Gastrocnemius medialis (tissue), 4 donors: Measurements from ENCODE around the gene TTC21B. TPM values are rescaled to one million over a fixed set of nuclear protein-coding genes. Genes with fewer than 3 reads are reported as not detected.

Experiments used
- ATAC-seq, 2 donors: fragments of 150-250 bp; one replicate each; pipeline ENCODE4 v1.9.1; 2016
- DNase-seq, 2 donors: peaks; one replicate each; pipeline ENCODE4 v3.0.0-alpha.2; 2019
- H3K27ac ChIP-seq, 4 donors: fragments of 200-600 bp; sonication (generic); 1 replicate in 1 of 4; 2 replicates in 3 of 4; pipeline ENCODE4 v1.5.1; 2016 to 2018; ENCODE audit warnings: mild to moderate bottlenecking in 2 of 4, moderate library complexity in 1 of 4
- H3K27me3 ChIP-seq, 3 donors: fragments of 200-600 bp; sonication (generic) in 2 of 3; 1 replicate in 1 of 3; 2 replicates in 2 of 3; pipeline versions ENCODE4 v1.5.1 to v1.6.0; 2016 to 2019; ENCODE audit warnings: mild to moderate bottlenecking in 1 of 3, moderate library complexity in 1 of 3
- H3K36me3 ChIP-seq, 2 donors: fragments of 200-600 bp; sonication (generic) in 1 of 2; one replicate each; pipeline ENCODE4 v1.5.1; 2017 to 2018
- H3K4me1 ChIP-seq, 2 donors: fragments of 200-600 bp; sonication (generic) in 1 of 2; one replicate each; pipeline ENCODE4 v1.5.1; 2016 to 2017; ENCODE audit warnings: mild to moderate bottlenecking in 2 of 2
- H3K4me3 ChIP-seq, 4 donors: fragments of 200-600 bp; sonication (generic) in 3 of 4; 1 replicate in 1 of 4; 2 replicates in 3 of 4; pipeline ENCODE4 v1.5.1; 2016 to 2019; ENCODE audit warnings: mild to moderate bottlenecking in 2 of 4
- H3K9me3 ChIP-seq, 3 donors: fragments of 200-600 bp; sonication (generic) in 2 of 3; 1 replicate in 1 of 3; 2 replicates in 2 of 3; pipeline ENCODE4 v1.5.1; 2016 to 2019
- POLR2A ChIP-seq, 2 donors: fragments of 450-650 bp; IDR thresholded peaks; one replicate each; pipeline ENCODE4 v1.6.1; 2017; ENCODE audit warnings: antibody characterized with exemption in 2 of 2, mild to moderate bottlenecking in 2 of 2, moderate library complexity in 2 of 2
- in situ Hi-C, 4 donors: fragments of 200-750 bp; cut with MboI; loops; one replicate each; pipeline versions ENCODE4 v1.15.0 to v1.8.0; 2017; ENCODE audit warnings: low sequenced_read_pairs in 4 of 4
- intact Hi-C: fragments of 100-400 bp; cut with DNase I; formaldehyde crosslinking; loops from one replicate; pipeline ENCODE4 v1.15.1; 2023; ENCODE audit warnings: low total_unique reads
- total RNA-seq, 4 donors: library from RNA; depleted of rRNA; stranded (reverse); fragments of >200 nt; gene quantifications; one replicate each; pipeline versions ENCODE4 v1.1.0 to v1.2.3, GENCODE V29; 2016
- TF ChIP-seq, protein P1 (sequence below), 5 experiments: fragments of 450-650 bp in 3 of 5; fragments of 200-600 bp in 2 of 5; sonication (generic) in 2 of 5; IDR thresholded peaks in 4 of 5; conservative IDR thresholded peaks in 1 of 5; 1 replicate in 4 of 5; 2 replicates in 1 of 5; pipeline ENCODE4 v1.5.1; 2016 to 2019; ENCODE audit warnings: antibody characterized with exemption in 5 of 5, mild to moderate bottlenecking in 3 of 5, moderate library complexity in 3 of 5

Gene TTC21B
- total RNA-seq, 4 donors from 2014 or later, result 11.2 to 17.8 (median 13.0) TPM

DNA sequence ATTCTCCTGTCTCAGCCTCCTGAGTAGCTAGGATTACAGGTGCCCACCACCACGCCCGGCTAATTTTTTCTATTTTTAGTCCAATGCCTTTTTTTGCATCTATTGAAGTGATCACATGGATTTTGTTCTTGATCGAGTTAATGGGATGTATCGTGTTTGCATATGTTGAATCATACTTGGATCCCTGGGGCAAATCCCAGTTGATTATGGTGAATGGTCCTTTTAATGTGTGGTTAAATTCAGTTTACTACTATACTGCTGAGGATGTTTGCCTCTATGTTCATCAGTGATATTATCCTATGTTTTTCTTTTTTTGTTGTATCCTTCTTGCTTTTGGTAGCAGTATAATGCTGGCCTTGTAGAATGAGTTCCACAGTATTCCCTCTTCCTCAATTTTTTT is 8.2 kb upstream of the TTC21B start:
- no peak overlapping the region for H3K4me3 ChIP-seq
- H3K27ac ChIP-seq, result no peak overlapping the region
- intact Hi-C loops, result no loop called here
- H3K36me3 ChIP-seq, result no peaks in the 10 kb centered on the region
- no peak for DNase-seq
- no peak for ATAC-seq
- in situ Hi-C loops, result loop anchor here in 2 of 4 donors (25.0 kb wide), 1 partner anchor 175 kb away; the partner anchor contains the start of gene SCN1A (in 2 of the 2)
- no peaks in the 10 kb centered on the region for H3K9me3 ChIP-seq
- H3K4me1 ChIP-seq, result no peaks in the 10 kb centered on the region
- no peak for TF ChIP-seq POLR2A (IDR thresholded peaks at IDR 0.05)
- TF ChIP-seq, protein P1, sequence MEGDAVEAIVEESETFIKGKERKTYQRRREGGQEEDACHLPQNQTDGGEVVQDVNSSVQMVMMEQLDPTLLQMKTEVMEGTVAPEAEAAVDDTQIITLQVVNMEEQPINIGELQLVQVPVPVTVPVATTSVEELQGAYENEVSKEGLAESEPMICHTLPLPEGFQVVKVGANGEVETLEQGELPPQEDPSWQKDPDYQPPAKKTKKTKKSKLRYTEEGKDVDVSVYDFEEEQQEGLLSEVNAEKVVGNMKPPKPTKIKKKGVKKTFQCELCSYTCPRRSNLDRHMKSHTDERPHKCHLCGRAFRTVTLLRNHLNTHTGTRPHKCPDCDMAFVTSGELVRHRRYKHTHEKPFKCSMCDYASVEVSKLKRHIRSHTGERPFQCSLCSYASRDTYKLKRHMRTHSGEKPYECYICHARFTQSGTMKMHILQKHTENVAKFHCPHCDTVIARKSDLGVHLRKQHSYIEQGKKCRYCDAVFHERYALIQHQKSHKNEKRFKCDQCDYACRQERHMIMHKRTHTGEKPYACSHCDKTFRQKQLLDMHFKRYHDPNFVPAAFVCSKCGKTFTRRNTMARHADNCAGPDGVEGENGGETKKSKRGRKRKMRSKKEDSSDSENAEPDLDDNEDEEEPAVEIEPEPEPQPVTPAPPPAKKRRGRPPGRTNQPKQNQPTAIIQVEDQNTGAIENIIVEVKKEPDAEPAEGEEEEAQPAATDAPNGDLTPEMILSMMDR (IDR thresholded peaks at IDR 0.05 in 4 of 5, conservative IDR thresholded peaks at IDR 0.05 in 1 of 5), result no peak
- no peaks in the 10 kb centered on the region for H3K27me3 ChIP-seq

DNA sequence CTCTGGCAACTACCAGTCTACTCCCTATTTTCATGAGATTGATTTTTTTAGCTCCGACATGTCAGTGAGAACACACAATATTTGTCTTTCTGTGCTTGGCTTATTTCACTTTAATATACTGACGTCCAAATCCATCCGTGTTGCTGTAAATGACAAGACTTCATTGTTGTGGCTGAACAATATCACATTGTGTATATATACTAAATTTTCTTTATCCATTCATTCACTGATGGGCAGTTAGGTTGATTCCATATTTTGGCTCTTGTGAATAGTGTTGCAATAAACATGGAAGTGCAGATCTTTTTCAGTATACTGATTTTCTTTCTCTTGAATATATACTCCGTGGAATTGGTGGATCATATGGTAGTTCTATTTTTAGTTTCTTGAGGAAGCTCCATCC is 5.8 kb upstream of the TTC21B start:
- no peak overlapping the region for H3K4me3 ChIP-seq
- TF ChIP-seq, protein P1 (IDR thresholded peaks at IDR 0.05 in 4 of 5, conservative IDR thresholded peaks at IDR 0.05 in 1 of 5), result no peak
- no peak for TF ChIP-seq POLR2A (IDR thresholded peaks at IDR 0.05)
- peaks cover 5 to 8% of the 10 kb centered on the region in 2 donors for H3K4me1 ChIP-seq
- H3K27me3 ChIP-seq, result no peaks in the 10 kb centered on the region
- H3K9me3 ChIP-seq, result no peaks in the 10 kb centered on the region
- no peak for DNase-seq
- no peak for ATAC-seq
- H3K36me3 ChIP-seq, result no peaks in the 10 kb centered on the region
- in situ Hi-C loops, result loop anchor here (5.0 to 25.0 kb wide), 3 partner anchors 163 to 178 kb away; partner anchors contain the start of gene SCN1A (in 3 of the 4)
- H3K27ac ChIP-seq, result no peak overlapping the region
- intact Hi-C loops, result no loop called here

DNA sequence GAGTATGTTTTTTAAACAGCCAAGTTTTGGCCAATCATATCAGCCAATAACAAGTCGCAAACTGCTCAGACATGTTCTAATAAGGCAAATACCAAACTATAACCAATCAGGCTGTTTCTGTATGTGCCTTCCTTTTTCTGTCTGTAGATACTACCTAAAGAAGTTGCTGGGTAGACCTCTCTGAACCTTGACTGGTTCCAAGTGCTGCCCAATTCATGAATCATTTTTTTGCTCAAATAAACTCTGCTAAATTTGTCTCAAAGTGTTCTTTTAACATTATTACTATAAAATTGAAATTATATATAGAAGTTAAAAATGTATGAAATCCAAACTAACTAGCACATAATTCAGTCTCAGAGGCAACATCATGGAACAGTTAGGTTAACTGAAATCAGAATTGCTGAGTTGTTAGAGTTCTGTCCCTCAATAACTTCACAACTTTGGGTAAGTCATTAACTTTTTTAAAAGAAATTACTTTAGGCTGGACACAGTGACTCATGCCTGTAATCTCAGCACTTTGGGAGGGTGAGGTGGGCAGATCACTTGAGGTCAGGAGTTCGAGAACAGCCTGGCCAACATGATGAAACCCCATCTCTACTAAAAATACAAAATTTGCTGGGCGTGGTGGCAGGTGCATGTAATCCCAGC is 4.9 kb upstream of the TTC21B start:
- peaks cover 7 to 10% of the 10 kb centered on the region in 2 donors for H3K4me1 ChIP-seq
- in situ Hi-C loops (loop anchor here (5.0 to 25.0 kb wide), 3 partner anchors 164 to 179 kb away; partner anchors contain the start of gene SCN1A (in 3 of the 4)), intact Hi-C loops (no loop called here)
- no peaks in the 10 kb centered on the region for H3K9me3 ChIP-seq
- H3K27me3 ChIP-seq, result no peaks in the 10 kb centered on the region
- H3K4me3 ChIP-seq, result no peak overlapping the region
- no peaks in the 10 kb centered on the region for H3K36me3 ChIP-seq
- ATAC-seq, result no peak
- H3K27ac ChIP-seq, result no peak overlapping the region
- TF ChIP-seq POLR2A (IDR thresholded peaks at IDR 0.05), result no peak
- TF ChIP-seq, protein P1 (IDR thresholded peaks at IDR 0.05 in 4 of 5, conservative IDR thresholded peaks at IDR 0.05 in 1 of 5), result no peak
- no peak for DNase-seq

DNA sequence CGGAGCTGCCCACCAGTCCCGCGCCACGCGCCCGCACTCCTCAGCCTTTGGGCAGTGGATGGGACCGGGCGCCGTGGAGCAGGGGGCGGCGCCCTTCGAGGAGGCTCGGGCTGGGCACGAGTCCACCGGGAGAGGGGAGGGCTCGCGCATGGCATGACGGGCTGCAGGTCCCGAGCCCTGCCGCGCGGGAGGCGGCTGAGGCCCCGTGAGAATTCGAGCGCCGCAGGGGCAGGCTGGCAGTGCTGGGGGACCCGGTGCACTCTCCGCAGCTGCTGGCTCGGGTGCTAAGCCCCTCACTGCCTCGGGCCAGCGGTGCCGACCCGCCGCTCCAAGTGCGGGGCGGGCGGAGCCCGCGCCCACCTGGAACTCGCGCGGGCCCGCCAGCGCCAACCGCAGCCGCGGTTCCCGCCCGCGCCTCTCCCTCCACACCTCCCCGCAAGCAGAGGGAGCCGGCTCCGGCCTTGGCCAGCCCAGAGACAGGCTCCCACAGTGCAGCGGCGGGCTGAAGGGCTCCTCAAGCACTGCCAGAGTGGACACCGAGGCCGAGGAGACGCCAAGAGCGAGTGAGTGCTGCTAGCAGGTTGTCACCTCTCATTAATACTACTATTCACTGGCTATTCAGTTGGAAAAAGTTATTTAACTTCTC is 3.6 kb upstream of the TTC21B start:
- H3K36me3 ChIP-seq, result no peaks in the 10 kb centered on the region

More for the DNA sequence above, 3.6 kb upstream of the TTC21B start:
- no peak overlapping the region for H3K27ac ChIP-seq
- H3K9me3 ChIP-seq, result no peaks in the 10 kb centered on the region
- intact Hi-C loops (no loop called here), in situ Hi-C loops (loop anchor here (5.0 to 25.0 kb wide), 3 partner anchors 165 to 180 kb away; partner anchors contain the start of gene SCN1A (in 3 of the 4))
- H3K4me1 ChIP-seq, result peaks cover 15 to 19% of the 10 kb centered on the region in 2 donors
- H3K27me3 ChIP-seq, result no peaks in the 10 kb centered on the region
- H3K4me3 ChIP-seq, result no peak overlapping the region
- ATAC-seq, result no peak
- TF ChIP-seq, protein P1 (IDR thresholded peaks at IDR 0.05 in 4 of 5, conservative IDR thresholded peaks at IDR 0.05 in 1 of 5), result no peak
- TF ChIP-seq POLR2A (IDR thresholded peaks at IDR 0.05), result no peak
- DNase-seq, result no peak
